C4-2B (cell line): ENCODE data around the gene ABHD17B.

Experiments used
- ZFX ChIP-seq: fragments of 450-650 bp; IDR thresholded peaks from 2 replicates; pipeline ENCODE4 v1.6.1; 2017
- TF ChIP-seq, protein P1 (sequence below): fragments of 450-650 bp; conservative IDR thresholded peaks from 2 replicates; pipeline ENCODE4 v1.5.1; 2017; ENCODE audit warnings: mild to moderate bottlenecking

GRCh38 chr9:71835596-71835995 lies 75.4 kb downstream of the ABHD17B start:
- TF ChIP-seq, protein P1, sequence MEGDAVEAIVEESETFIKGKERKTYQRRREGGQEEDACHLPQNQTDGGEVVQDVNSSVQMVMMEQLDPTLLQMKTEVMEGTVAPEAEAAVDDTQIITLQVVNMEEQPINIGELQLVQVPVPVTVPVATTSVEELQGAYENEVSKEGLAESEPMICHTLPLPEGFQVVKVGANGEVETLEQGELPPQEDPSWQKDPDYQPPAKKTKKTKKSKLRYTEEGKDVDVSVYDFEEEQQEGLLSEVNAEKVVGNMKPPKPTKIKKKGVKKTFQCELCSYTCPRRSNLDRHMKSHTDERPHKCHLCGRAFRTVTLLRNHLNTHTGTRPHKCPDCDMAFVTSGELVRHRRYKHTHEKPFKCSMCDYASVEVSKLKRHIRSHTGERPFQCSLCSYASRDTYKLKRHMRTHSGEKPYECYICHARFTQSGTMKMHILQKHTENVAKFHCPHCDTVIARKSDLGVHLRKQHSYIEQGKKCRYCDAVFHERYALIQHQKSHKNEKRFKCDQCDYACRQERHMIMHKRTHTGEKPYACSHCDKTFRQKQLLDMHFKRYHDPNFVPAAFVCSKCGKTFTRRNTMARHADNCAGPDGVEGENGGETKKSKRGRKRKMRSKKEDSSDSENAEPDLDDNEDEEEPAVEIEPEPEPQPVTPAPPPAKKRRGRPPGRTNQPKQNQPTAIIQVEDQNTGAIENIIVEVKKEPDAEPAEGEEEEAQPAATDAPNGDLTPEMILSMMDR = no peak
- TF ChIP-seq ZFX = no peak
